ENCODE measurements around the gene RBM18. TPM values are rescaled to one million over a fixed set of nuclear protein-coding genes. Genes with fewer than 3 reads are reported as not detected.

The RBM18 gene
- total and polyA plus RNA-seq, 2 of the 4 experiments (the other 2 are of a cell fraction): 8.4 to 15.6 TPM

DNA sequence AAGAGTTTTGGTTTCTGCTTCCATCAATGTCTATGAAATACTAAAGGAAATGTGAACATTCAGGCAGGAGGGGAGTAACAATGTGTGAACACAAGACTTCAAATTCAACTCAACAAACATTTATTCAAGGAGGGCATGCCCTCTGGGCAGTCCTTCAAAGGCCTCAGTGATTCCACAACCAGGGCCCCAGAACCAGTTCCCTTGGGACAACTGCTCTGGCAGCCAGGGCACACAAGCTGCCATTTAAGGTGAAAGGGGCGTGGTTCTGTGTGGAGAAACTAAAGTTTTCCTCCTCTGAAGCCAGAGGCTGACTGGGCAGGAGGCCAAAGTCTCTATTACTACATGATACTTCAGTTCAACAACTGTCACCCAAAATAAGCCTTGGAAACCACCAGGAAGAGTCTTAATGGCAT lies 3.2 kb downstream of the RBM18 start:
- H3K79me1 ChIP-seq (ENCODE audit: low read depth in 1 of 2, low read length in 2 of 2): peaks cover 39 to 66% of the 10 kb centered on the region in 2 experiments
- peak; percentile 67 for DNase-seq
- ATAC-seq (ENCODE audit: low read depth): peak; percentile 21; the same call in 1 of the 2 replicates
- no peak overlapping the region for H3K56ac ChIP-seq (ENCODE audit: extremely low read depth, insufficient read depth, low read length)
- no peak overlapping the region for H2BK120ac ChIP-seq (ENCODE audit: low read depth, low read length)
- no peak overlapping the region for H4K8ac ChIP-seq (ENCODE audit: low read depth in 2 of 2, low read length in 2 of 2)
- no peak overlapping the region for H2AFZ ChIP-seq (replicated peaks; ENCODE audit: low read length, poor library complexity)
- intact Hi-C loops (cut with micrococcal nuclease) (loop anchor here (5.0 kb wide), 2 partner anchors 56 to 191 kb away; no protein-coding TSS in a partner anchor), in situ Hi-C loops (cut with MboI; ENCODE audit: low sequenced_read_pairs) (no loop called here), dilution Hi-C loops (cut with HindIII; ENCODE audit: low sequenced_read_pairs, unreplicated experiment) (no loop called here)
- H3K9me1 ChIP-seq (ENCODE audit: insufficient read depth, low read length): 0 out of 2 replicates have a peak, but pooled peaks cover 9% of the 10 kb centered on the region
- no peak overlapping the region for H4K5ac ChIP-seq (ENCODE audit: low read depth, low read length)
- no peak overlapping the region for H3K14ac ChIP-seq (replicated peaks; ENCODE audit: low read depth, low read length)
- H2BK15ac ChIP-seq (ENCODE audit: low read depth, low read length): no peak overlapping the region
- H4K20me1 ChIP-seq (ENCODE audit: insufficient read depth, low read length): no peaks in the 10 kb centered on the region; the same call in 1 of the 2 replicates
- no peak overlapping the region for H3K9ac ChIP-seq (ENCODE audit: low read depth, low read length)
- no peak overlapping the region for H3K18ac ChIP-seq (ENCODE audit: low read depth, low read length)
- TF ChIP-seq RCOR1 (IDR thresholded peaks at IDR 0.05; ENCODE audit: insufficient replicate concordance, low read length): no peak
- no peak for TF ChIP-seq NFE2L2 (IDR thresholded peaks at IDR 0.05; ENCODE audit: low read depth, low read length)
- TF ChIP-seq BHLHE40 (IDR thresholded peaks at IDR 0.05; ENCODE audit: low read depth, low read length): no peak
- no peak for TF ChIP-seq MAZ (IDR thresholded peaks at IDR 0.05; ENCODE audit: borderline replicate concordance, low read depth, low read length)
- TF ChIP-seq, protein P1, sequence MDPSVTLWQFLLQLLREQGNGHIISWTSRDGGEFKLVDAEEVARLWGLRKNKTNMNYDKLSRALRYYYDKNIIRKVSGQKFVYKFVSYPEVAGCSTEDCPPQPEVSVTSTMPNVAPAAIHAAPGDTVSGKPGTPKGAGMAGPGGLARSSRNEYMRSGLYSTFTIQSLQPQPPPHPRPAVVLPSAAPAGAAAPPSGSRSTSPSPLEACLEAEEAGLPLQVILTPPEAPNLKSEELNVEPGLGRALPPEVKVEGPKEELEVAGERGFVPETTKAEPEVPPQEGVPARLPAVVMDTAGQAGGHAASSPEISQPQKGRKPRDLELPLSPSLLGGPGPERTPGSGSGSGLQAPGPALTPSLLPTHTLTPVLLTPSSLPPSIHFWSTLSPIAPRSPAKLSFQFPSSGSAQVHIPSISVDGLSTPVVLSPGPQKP (IDR thresholded peaks at IDR 0.05; ENCODE audit: borderline replicate concordance, low read depth, low read length): no peak
- no peak for TF ChIP-seq MAFK (IDR thresholded peaks at IDR 0.05; ENCODE audit: low read depth, low read length)
- no peak for TF ChIP-seq FOS (IDR thresholded peaks at IDR 0.05; ENCODE audit: low read depth, low read length)
- TF ChIP-seq, protein P2, sequence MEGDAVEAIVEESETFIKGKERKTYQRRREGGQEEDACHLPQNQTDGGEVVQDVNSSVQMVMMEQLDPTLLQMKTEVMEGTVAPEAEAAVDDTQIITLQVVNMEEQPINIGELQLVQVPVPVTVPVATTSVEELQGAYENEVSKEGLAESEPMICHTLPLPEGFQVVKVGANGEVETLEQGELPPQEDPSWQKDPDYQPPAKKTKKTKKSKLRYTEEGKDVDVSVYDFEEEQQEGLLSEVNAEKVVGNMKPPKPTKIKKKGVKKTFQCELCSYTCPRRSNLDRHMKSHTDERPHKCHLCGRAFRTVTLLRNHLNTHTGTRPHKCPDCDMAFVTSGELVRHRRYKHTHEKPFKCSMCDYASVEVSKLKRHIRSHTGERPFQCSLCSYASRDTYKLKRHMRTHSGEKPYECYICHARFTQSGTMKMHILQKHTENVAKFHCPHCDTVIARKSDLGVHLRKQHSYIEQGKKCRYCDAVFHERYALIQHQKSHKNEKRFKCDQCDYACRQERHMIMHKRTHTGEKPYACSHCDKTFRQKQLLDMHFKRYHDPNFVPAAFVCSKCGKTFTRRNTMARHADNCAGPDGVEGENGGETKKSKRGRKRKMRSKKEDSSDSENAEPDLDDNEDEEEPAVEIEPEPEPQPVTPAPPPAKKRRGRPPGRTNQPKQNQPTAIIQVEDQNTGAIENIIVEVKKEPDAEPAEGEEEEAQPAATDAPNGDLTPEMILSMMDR (conservative IDR thresholded peaks at IDR 0.05; ENCODE audit: low read depth, low read length): no peak
- TF ChIP-seq SMC3 (IDR thresholded peaks at IDR 0.05; ENCODE audit: low read depth, low read length): no peak
- no peak for TF ChIP-seq USF2 (IDR thresholded peaks at IDR 0.05; ENCODE audit: low read depth, low read length)
- TF ChIP-seq POLR2A (IDR thresholded peaks at IDR 0.05; ENCODE audit: low read depth, low read length): no peak
- TF ChIP-seq RAD21 (IDR thresholded peaks at IDR 0.05; ENCODE audit: low read length): no peak
- no peak for TF ChIP-seq MXI1 (IDR thresholded peaks at IDR 0.05; ENCODE audit: borderline replicate concordance, low read depth, low read length)
- TF ChIP-seq CEBPB (IDR thresholded peaks at IDR 0.05; ENCODE audit: low read depth, low read length): no peak
- no peak for TF ChIP-seq RFX5 (IDR thresholded peaks at IDR 0.05; ENCODE audit: low read depth, low read length)
- no peak for TF ChIP-seq CHD1 (IDR thresholded peaks at IDR 0.05; ENCODE audit: low read depth, low read length)
- no peak overlapping the region for H2BK5ac ChIP-seq (ENCODE audit: low read depth, low read length, poor library complexity, severe bottlenecking)
- no peak overlapping the region for H4K91ac ChIP-seq (ENCODE audit: insufficient read depth, low read depth, low read length)
- H2AK9ac ChIP-seq (replicated peaks; ENCODE audit: low read depth, low read length, poor library complexity): no peak overlapping the region
- H3K27me3 ChIP-seq (ENCODE audit: control insufficient read depth, insufficient read depth, low read length): no peaks in the 10 kb centered on the region
- no peak overlapping the region for H2BK20ac ChIP-seq (ENCODE audit: low read depth, low read length)
- no peak overlapping the region for H3K4me2 ChIP-seq (ENCODE audit: low read depth, low read length)
- ChIA-PET POLR2A (ENCODE audit: unreplicated experiment) (no interaction called here), CTCF (no interaction called here)
- H3K9me3 ChIP-seq (ENCODE audit: control insufficient read depth, insufficient read depth, low read length): no peaks in the 10 kb centered on the region
- H3K36me3 ChIP-seq (ENCODE audit: control insufficient read depth, insufficient read depth, low read length): peaks cover 13% of the 10 kb centered on the region
- H3K4ac ChIP-seq (ENCODE audit: low read depth, low read length): no peak overlapping the region
- no CpG with 5 or more reads among the region's 1 CpG for WGBS, 2 experiments (ENCODE audit: extremely low coverage in 2 of 2, insufficient read length in 1 of 2)
- no peak overlapping the region for H3K27ac ChIP-seq (ENCODE audit: insufficient read depth, low read length)
- no peak overlapping the region for H3K4me3 ChIP-seq (ENCODE audit: insufficient read depth, low read depth, low read length)
- no TSS peak for BruUV-seq (replicated peaks)
- H2AK5ac ChIP-seq (ENCODE audit: low read depth, low read length): no peak overlapping the region
- no peaks in the 10 kb centered on the region; the same call in 1 of the 2 replicates for H3K4me1 ChIP-seq (ENCODE audit: control insufficient read depth, insufficient read depth, low read length)
- no peak overlapping the region for H3K23ac ChIP-seq (ENCODE audit: low read depth, low read length)

Data from IMR-90 (cell line).